HL-60/S4 treated with retinoic acid at 250 ng/mL for 4 days and 3 days (cell line): ENCODE data around the gene CCNY.

Source experiments
- in situ Hi-C: fragments of 300-500 bp; cut with MboI; formaldehyde crosslinking; loops from 2 replicates; pipeline ENCODE4 v1.7.0; 2022; ENCODE audit warnings: low sequenced_read_pairs

Gene CCNY

DNA sequence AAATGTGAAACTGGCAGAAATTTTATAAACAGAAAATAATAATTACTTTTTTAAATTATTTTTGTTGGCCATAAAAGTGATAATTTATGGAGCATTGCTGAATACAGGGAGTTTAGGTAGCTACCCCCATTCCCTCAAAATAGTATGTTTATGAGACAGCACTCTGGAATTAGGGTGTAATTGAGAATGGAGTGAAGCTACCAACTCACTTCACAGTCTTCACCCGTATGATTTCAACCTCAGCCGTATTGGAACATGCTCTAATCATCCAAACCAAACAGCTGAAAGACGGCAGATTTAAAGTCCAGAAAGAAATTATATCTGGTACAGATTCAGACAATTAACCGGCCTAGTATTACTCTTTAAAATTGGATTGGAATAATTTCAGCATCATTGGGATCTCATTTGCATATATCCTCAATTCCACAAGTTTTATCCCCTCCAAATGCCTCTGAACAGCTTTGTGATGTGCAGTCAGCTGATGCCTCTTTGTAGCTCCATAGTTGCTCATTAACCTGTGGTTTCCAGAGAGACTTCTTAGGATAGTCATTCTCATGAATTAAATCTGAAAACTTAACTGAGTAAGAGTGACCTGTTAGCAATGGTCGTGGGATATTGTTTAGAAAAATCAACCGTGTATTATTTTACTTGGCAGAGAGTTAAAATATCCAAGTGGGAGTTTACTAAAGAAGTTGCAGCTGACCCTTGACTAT is 209.7 kb downstream of the CCNY start:
- in situ Hi-C loops = no loop called here

DNA sequence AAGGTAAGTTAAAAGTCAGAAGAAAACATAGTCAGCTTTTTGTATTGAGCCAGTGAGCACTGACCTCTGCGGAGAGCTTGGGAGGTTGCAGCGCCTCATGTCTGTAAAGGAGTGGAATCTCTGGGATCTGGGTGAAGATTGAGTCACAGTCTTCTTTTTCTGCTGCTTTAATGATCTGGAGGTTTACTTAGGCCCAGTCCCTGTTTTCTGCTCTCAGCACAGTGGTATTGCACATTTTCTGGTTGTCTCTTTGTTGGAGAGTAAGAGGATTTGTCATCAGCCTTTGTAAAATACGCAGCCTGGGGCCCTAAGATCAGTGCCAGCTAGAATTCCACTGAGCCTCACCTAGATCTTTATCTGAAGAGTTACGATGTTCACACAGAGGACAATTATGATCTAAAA is 210.5 kb downstream of the CCNY start:
- in situ Hi-C loops = no loop called here

DNA sequence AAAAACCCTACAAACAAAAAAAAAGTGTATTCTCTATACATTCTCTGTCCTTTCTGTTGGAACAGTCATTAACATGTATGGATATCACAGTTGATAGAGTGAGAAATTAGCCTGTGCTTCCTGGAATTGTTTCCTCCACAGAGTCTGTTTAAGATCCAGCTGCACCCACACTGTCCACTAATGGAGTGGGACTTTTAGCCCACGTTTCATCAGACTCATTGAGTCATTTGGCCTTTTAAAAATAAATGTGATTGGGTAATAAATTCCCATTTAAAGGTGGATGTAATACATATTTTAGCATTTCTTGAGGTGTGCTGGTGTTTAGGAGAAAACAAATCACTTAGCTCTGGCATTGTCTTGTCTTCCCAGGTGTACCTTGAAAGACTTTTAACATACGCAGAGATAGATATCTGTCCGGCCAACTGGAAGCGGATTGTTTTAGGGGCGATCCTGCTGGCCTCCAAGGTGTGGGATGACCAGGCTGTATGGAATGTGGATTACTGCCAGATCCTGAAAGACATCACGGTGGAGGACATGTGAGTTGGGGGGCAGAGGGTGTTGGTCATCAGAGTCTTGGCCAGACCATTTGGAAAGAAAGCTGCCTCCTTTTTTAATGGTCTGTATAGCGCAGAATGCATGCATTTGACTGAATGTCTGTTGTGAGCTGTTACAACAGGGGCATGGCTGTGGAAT is 216.5 kb downstream of the CCNY start:
- in situ Hi-C loops = no loop called here

DNA sequence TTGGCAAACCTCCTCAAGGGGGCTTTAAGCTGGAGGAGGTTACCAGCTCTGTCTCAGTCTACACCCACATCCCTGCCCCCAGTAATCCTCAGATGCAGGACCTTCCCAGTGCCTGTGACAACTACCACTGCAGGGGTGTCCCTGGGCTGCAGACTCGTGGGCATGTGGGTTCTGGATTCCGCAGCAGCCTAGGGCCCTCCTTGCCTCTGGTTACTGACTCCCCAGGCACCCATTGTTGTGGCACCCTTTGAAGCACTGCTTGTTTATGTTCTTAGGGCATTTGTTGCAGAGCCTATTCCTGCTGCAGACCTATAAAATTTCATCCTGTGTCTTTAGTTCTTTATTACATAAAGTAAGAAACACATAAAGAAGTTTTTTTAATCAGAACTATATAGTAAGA is 217.7 kb downstream of the CCNY start:
- in situ Hi-C loops = no loop called here

DNA sequence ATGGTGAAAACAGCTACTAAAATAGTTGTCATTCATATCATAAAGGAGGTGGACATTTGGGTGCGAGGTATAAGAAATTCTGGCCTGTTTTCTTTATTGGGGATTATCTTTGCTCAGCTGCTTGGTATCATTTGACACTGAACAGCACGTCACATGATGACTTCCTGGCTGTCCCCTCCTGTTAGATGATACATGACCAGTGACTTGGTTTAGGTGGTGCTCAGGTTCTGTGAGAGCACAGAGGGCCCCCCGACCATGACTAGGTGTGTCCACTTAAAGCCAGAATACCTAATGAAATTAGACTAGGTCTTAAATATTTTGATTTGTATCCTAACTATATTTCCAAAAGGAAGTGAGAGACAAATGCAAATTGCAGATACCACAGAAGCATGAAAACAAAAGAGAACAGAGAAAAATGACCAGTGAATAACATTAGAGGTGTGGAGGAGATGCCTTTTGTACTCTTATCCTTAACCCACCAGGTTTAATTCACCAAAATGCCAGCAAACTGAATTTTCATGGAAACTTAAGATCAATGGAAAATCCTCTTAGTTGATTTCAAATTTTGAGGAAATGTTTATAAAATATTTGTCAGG is 218.2 kb downstream of the CCNY start:
- in situ Hi-C loops = no loop called here

DNA sequence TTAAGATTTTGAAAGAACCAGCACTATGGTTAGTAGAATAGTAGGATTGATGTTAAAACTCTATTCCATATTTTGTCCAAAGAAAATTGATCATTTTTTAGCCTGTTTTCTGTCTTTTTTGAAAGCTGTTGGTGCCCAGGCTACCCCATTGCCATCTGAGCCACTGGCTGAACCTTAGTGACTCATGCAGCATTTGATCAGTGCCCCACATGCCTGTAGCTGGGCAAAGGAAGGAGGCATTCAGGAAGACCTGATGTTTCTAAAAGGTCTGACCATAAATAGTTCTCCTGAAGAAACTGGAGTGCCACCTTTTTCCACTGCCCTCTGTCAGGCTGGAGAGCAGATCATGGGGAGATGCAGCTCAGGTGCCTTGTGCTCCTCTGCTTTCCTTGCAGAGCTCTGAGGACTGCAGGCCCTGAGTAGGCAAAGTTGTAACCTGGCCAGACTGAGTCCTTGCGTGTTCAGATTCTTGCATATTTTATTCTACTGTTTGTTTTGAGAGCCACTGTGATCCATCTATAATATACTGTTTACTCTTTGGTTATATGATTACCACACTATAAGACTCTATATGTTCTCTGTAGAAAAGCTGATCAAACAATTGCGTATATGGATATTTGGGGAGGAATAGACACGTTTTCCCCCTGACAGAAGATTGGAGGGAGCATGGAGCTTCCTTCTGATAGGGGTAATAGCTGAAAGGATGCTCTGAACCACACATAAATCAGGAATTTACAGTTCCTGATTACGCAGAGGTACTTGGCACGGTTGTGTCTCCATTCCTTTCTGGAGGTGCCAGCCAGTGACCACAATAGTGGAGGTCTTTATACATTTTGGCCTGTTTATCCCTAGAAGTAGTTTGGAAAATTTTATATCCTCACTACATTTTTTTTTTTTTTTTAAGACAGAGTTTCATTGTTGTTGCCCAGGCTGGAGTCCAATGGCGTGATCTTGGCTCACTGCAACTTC is 219.9 kb downstream of the CCNY start:
- in situ Hi-C loops = no loop called here

DNA sequence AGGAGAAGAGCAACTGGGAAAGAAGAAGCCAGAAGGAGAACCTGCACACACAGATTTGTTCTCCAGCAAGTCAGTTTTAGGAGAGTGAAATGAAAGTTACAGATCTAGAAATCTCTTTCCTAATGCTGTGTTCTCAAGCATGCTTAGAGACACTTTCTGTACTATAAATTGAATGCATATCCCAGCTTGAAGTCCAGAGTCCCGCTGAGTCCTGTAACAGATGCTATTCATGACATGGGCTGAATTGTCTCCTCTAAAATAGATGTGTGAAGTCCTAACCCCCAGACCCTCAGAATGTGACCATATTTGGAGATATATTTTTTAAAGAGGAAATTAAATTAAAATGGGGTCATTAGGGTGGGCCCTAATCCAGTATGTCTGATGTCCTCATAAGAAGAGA is 222.0 kb downstream of the CCNY start:
- in situ Hi-C loops = no loop called here

DNA sequence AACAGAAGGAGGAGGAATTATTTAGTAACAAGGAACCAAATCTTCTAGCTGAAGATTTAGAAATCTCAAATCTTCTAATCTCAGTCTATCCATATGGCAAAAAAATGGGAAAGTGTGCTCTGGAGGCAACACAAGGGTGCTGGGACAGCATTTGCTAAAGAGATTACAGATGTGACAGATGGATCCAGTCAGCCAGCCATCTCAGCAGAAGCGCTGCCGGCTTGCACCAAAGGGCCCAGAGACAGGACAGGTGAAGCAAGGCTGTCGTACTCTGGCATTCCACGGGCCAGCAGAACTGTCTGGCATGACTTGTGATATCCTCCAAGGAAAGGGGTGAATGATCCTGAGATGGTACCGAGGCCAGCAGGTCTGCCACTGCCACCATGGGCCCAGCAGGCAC is 223.1 kb downstream of the CCNY start:
- in situ Hi-C loops = no loop called here

DNA sequence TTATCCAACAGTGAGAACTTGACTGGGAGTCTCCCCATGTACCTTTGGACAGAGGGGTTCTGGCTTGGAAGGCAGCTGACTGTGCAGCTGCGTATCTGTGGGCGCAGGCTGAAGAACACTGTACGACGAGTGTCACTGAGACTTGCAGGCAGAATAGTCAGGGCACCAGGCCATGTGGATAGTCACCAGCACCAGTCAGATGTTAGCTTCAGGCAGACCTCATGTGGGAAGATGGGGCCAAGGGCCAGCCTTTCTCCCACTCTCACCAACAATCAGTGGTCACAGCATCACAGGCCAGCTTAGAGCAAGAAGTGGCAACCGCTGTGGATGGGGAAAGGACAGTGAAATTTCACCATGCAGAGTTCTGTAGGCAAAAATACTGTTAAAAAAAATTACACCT is 225.4 kb downstream of the CCNY start:
- in situ Hi-C loops = no loop called here

DNA sequence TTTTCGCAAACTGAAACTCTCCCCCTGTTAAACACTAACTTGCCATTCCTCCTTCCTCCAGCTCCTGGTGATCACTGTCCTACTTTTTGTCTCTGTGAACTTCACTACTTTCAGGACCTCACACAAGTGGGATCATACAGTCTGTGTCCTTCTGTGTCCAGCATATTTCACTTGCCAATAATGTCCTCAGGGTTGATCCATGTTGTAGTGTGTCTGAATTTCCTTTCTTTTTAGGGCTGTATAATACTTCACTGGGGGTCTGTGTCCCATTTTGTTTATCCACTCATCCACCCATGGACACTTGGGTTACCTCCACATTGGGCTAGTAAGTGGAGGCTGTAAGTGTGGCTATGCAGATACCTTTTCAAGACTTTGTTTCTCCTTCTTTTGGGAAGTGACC is 226.1 kb downstream of the CCNY start:
- in situ Hi-C loops = no loop called here

DNA sequence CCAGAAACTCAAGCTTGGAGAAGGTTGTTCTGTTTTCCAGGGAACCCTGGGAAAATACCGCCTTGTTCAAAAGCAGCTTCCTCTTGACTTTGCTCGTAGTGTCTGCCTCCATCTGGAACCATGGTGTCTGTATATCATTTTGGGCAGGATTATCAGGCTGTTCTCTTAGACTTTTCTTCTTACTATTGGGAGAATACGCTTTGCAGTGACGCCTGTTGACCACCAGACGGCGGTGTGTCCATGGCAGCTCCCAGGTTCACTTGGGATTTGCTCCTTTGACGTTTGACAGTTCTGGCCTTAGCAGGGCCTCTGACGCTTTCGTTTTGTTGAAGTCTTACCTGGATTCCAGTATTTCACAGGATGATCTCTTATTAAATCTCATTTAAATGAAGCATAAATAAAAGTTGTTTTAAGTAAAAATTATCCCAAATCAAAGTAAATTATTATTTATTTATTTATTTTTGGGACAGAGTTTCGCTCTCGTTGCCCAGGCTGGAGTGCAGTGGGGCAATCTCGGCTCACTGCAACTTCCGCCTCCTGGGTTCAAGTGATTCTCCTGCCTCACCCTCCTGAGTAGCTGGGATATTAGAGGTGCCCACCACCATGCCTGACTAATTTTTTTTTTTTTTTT is 227.1 kb downstream of the CCNY start:
- in situ Hi-C loops = no loop called here

DNA sequence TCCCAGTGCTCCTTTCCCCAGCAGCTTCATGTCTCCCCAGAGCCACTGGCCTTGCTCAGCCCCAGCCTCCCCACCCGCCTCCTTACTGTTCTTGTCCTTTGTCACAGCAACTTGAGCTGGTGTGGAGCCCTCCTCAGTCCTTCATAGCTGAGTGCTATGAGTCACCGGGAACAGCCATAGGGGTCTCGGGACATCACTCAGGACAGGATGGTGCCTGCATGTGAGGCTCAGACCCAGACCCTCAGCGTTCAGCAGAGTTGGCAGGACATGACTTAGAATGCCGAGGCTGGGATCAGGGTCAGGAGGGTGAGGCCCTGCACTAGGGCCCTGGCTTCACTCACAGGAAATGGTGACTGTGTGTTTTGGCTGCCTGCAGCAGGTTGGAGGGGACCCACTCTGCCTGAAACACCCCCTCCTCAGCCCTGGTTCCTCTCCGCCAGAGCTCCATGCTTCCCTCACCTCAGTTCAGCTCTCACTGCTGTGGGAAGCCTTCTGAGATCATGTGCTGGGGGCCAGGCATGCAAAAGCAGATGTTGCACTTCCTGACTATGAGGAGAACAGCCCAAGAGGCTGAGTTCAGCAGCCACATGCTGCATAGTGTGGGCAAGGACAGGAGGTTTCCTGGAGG is 228.1 kb downstream of the CCNY start:
- in situ Hi-C loops = no loop called here

DNA sequence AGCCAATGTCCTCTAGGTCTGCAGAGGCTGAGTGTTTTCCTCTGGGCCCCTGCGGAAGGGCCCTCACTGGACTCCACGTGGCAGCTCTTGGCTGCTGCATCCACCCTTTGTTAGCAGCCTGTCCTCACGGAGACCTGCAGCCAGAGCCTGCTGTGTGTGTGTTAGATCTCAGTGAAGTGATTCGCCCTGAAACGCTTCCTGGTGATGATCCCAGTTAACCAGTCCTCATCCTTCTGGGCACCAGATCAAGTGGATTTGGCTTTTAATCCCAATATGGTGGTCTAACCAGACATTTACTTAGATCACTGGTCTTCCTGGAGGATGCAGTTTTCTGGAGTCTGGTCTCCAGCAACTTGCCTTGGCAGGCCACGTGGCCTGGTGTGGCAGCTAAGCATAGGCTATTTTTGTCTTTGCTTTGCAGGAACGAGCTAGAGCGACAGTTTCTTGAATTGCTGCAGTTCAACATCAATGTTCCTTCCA is 229.3 kb downstream of the CCNY start:
- in situ Hi-C loops = no loop called here

DNA sequence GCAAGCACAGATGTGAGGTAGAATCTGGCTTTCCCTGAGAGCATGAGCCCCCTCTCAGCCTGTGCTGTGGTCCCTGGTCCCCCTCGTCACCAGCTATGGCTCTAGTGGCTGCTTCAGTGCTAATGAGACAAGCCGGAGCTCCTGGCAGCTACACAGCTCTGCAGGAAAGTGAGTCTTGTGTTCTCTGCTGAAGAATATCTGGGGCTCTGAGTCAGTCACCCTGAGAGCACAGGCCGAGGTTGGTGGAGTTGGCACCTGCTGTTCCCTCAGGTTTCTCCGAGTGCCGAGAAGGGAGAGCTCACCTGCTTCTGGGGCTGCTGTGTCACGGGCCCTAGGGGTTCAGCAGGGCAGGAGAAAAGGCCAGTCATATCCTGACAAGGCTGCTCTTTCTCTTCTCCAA is 231.6 kb downstream of the CCNY start:
- in situ Hi-C loops = no loop called here

DNA sequence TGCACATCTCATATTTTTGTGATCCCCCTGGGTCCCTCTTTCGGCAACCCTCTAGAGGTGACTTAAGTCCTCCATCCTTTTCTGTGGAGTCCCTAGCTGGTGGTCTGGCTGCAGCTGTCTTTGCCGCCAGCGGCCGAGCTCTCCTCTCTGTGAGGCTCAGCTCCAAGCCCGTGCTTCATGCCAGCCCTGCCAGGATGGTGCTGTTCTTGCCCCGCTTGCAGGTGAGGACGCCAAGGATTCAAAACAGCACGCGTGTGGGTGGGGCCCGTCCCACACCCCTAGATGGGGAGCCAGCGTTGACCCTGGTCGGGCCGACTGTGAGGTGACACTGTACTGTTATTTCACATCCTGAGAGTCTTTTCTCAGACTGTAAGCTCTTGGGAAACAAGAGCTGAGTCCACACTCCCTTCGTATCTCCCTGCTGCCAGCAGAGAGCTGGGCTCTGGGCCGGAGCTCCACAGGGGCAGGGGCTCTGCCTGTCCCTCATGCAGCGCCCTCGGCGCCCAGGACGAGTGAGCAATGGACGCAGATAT is 232.2 kb downstream of the CCNY start:
- in situ Hi-C loops = no loop called here

DNA sequence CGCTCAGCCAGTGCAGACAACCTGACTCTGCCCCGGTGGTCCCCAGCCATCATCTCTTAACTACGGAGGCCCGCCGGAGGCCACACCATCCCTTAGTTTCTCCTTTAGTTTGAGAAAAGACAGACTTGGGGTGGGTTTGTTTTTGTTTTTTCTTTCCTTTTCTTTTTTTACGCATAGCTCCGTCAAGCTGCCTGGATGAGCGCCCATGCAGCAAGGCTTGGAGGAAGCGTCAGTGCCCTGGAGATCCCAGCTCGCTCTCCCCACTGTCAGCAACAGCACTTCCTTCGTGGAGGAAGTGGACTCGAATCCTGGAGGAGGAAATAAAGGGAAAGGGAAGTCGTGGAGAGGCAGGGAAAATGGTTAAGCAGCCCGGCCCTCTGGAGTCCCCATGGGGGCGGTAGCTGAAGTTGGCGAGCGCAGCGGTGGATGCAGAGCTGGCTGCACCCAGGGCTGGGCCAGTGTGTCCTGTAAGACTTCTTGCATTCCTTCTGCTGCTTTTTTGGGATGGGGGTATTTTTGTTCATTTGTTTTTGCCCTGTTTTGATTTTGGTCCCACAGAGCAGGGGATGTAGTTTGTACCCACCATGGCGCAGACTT is 232.9 kb downstream of the CCNY start:
- in situ Hi-C loops = no loop called here

DNA sequence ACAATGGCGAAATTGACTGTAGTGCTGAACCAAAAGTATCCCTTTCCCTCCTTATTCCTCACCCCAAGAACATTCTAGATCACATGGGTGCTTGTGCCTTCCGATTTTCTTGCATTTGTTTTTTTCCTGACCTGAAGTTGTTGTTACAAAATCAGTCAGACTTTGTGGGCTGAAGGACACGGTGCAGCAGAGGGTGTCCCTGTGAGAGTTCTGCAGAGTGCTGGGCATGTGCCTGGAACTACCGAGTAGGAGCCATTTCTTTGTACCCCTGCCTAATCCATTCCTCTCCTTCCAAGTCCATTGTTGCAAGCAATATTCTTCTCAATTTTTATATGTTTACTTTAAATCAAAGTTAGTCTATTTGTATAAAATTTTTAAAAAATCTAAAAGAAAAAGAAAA is 233.5 kb downstream of the CCNY start:
- in situ Hi-C loops = no loop called here

DNA sequence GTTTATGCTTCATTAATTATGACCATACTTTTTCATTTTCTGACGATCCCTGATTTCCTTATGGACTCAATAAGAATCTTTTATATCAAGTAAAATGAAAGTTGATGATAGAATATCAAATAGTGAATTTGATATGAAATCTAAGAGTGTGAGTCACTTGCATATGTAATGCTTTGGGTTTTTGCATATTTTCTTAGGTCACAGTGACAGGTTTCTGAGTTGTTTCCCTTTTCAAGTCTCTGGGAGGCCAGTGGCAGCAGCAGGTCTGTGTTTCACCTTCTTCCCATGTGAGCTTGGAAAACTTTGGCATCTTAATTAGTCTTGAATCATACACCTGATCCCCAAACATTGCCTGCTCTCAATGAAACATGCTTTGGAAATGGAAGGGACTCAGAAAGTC is 234.1 kb downstream of the CCNY start:
- in situ Hi-C loops = no loop called here

DNA sequence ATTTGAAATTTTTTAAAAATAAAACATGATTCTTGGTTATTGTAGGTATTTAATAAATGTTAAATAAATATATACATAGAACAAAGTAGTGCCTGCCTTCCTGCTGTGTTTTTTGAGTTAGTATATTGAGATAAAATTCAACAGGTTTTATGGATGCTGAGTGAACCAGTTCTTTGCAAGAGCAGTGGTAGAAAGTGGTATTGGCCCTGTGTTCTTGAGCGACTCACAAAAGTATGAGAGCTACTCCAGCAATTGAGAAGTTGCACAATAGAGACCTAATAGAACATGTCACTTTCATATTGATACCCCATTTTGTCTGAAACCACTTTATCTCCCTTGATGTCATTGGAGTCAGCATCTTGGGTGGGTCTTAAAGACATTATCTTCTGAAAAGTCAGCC is 236.3 kb downstream of the CCNY start:
- in situ Hi-C loops = no loop called here

DNA sequence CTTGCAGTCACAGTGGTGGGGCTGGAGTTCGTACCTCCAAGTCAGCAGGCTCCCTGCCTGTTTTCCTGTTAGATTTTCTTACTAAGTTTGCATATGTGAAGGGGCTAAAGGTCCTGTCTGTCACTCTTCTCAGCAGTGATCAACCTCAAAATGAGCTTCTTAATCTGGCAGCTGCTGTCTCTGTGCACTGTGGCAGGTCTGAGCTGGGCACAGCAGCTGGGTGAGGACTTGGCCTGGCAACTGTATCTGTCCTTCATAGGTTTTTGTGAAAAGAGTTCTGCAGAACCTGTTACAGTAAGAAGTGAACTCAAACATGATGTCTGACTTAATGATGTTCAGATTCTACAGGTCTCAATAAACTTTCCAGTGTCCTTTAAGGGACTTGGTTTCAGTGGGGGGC is 237.5 kb downstream of the CCNY start:
- in situ Hi-C loops = no loop called here
